Measurements from ENCODE around the gene SP9.

The SP9 gene

GRCh38 chr2:174334781-174335251 is at the start of gene SP9:
SP9 (plus strand) TSS chr2:174334954; CDS start chr2:174335093, 139 bp downstream.
- Histone ChIP-seq H3K9ac (ENCODE audit: insufficient read length) (peak within 1 kb of the TSS; percentile 34), H3K27ac (no peak within 1 kb of the TSS), H3K4me3 (peak within 1 kb of the TSS; percentile 82), H3K9me3 (ENCODE audit: low read depth, low read length) (no peaks in the 10 kb centered on the region), H3K36me3 (ENCODE audit: insufficient read depth, low read length) (no peaks in the 10 kb centered on the region)
- DNase-seq (ENCODE audit: low read depth, low spot score), result no peak
- no peak for TF ChIP-seq EZH2 (IDR thresholded peaks at IDR 0.05)
- TF ChIP-seq FOXP2 (optimal IDR thresholded peaks at IDR 0.05; ENCODE audit: control extremely low read depth, extremely low read length, insufficient read depth), result no peak
- peak; percentile 70; the same call in 1 of the 2 replicates for TF ChIP-seq POLR2AphosphoS5 (IDR thresholded peaks at IDR 0.05; ENCODE audit: borderline replicate concordance, low read depth, low read length)

- H3K27ac ChIP-seq, result no peak overlapping the region
- TF ChIP-seq POLR2AphosphoS5 (IDR thresholded peaks at IDR 0.05; ENCODE audit: borderline replicate concordance, low read depth, low read length) (no peak), EZH2 (IDR thresholded peaks at IDR 0.05) (no peak), FOXP2 (optimal IDR thresholded peaks at IDR 0.05; ENCODE audit: control extremely low read depth, extremely low read length, insufficient read depth) (no peak)
- no peak for DNase-seq (ENCODE audit: low read depth, low spot score)
- H3K9ac ChIP-seq (ENCODE audit: insufficient read length), result no peak overlapping the region
- H3K9me3 ChIP-seq (ENCODE audit: low read depth, low read length), result no peaks in the 10 kb centered on the region
- H3K4me3 ChIP-seq, result no peak overlapping the region
- no peaks in the 10 kb centered on the region for H3K36me3 ChIP-seq (ENCODE audit: insufficient read depth, low read length)
These were observed 48.6 kb upstream of the SP9 start for GRCh38 chr2:174286172-174286571.

- Histone ChIP-seq H3K9me3 (ENCODE audit: low read depth, low read length) (no peaks in the 10 kb centered on the region), H3K36me3 (ENCODE audit: insufficient read depth, low read length) (no peaks in the 10 kb centered on the region), H3K9ac (ENCODE audit: insufficient read length) (no peak overlapping the region), H3K4me3 (no peak overlapping the region), H3K27ac (no peak overlapping the region)
- no peak for DNase-seq (ENCODE audit: low read depth, low spot score)
- TF ChIP-seq FOXP2 (optimal IDR thresholded peaks at IDR 0.05; ENCODE audit: control extremely low read depth, extremely low read length, insufficient read depth) (no peak), POLR2AphosphoS5 (IDR thresholded peaks at IDR 0.05; ENCODE audit: borderline replicate concordance, low read depth, low read length) (no peak), EZH2 (IDR thresholded peaks at IDR 0.05) (no peak)
These were observed 41.8 kb upstream of the SP9 start for GRCh38 chr2:174292908-174293307.

- no peaks in the 10 kb centered on the region for H3K36me3 ChIP-seq (ENCODE audit: insufficient read depth, low read length)
- H3K4me3 ChIP-seq, result no peak overlapping the region
- no peak for DNase-seq (ENCODE audit: low read depth, low spot score)
- no peak overlapping the region for H3K9ac ChIP-seq (ENCODE audit: insufficient read length)
- no peak overlapping the region for H3K27ac ChIP-seq
- H3K9me3 ChIP-seq (ENCODE audit: low read depth, low read length), result no peaks in the 10 kb centered on the region
- TF ChIP-seq POLR2AphosphoS5 (IDR thresholded peaks at IDR 0.05; ENCODE audit: borderline replicate concordance, low read depth, low read length) (no peak), EZH2 (IDR thresholded peaks at IDR 0.05) (no peak), FOXP2 (optimal IDR thresholded peaks at IDR 0.05; ENCODE audit: control extremely low read depth, extremely low read length, insufficient read depth) (no peak)
These were observed 34.6 kb upstream of the SP9 start for GRCh38 chr2:174300114-174300513.

GRCh38 chr2:174312581-174313234 is 22.0 kb upstream of the SP9 start:
- Histone ChIP-seq H3K4me3 (no peak overlapping the region), H3K9me3 (ENCODE audit: low read depth, low read length) (no peaks in the 10 kb centered on the region), H3K27ac (no peak overlapping the region), H3K9ac (ENCODE audit: insufficient read length) (no peak overlapping the region), H3K36me3 (ENCODE audit: insufficient read depth, low read length) (no peaks in the 10 kb centered on the region)
- TF ChIP-seq FOXP2 (optimal IDR thresholded peaks at IDR 0.05; ENCODE audit: control extremely low read depth, extremely low read length, insufficient read depth) (no peak), POLR2AphosphoS5 (IDR thresholded peaks at IDR 0.05; ENCODE audit: borderline replicate concordance, low read depth, low read length) (no peak), EZH2 (IDR thresholded peaks at IDR 0.05) (no peak)
- DNase-seq (ENCODE audit: low read depth, low spot score), result no peak

- Histone ChIP-seq H3K9ac (ENCODE audit: insufficient read length) (no peak overlapping the region), H3K9me3 (ENCODE audit: low read depth, low read length) (no peaks in the 10 kb centered on the region), H3K4me3 (no peak overlapping the region), H3K27ac (0 out of 2 replicates have a peak overlapping the region, but pooled peaks have one; percentile 10), H3K36me3 (ENCODE audit: insufficient read depth, low read length) (no peaks in the 10 kb centered on the region)
- no peak for DNase-seq (ENCODE audit: low read depth, low spot score)
- no peak for TF ChIP-seq POLR2AphosphoS5 (IDR thresholded peaks at IDR 0.05; ENCODE audit: borderline replicate concordance, low read depth, low read length)
- no peak for TF ChIP-seq FOXP2 (optimal IDR thresholded peaks at IDR 0.05; ENCODE audit: control extremely low read depth, extremely low read length, insufficient read depth)
- TF ChIP-seq EZH2 (IDR thresholded peaks at IDR 0.05), result no peak
These were observed 12.6 kb upstream of the SP9 start for GRCh38 chr2:174322149-174322548.

GRCh38 chr2:174322746-174323145 is 12.0 kb upstream of the SP9 start:
- Histone ChIP-seq H3K9me3 (ENCODE audit: low read depth, low read length) (no peaks in the 10 kb centered on the region), H3K36me3 (ENCODE audit: insufficient read depth, low read length) (no peaks in the 10 kb centered on the region), H3K27ac (peak overlapping the region; percentile 10; the same call in 1 of the 2 replicates), H3K9ac (ENCODE audit: insufficient read length) (no peak overlapping the region), H3K4me3 (no peak overlapping the region)
- TF ChIP-seq FOXP2 (optimal IDR thresholded peaks at IDR 0.05; ENCODE audit: control extremely low read depth, extremely low read length, insufficient read depth) (no peak), EZH2 (IDR thresholded peaks at IDR 0.05) (no peak), POLR2AphosphoS5 (IDR thresholded peaks at IDR 0.05; ENCODE audit: borderline replicate concordance, low read depth, low read length) (no peak)
- DNase-seq (ENCODE audit: low read depth, low spot score), result no peak

- no peak overlapping the region for H3K4me3 ChIP-seq
- DNase-seq (ENCODE audit: low read depth, low spot score), result no peak
- TF ChIP-seq FOXP2 (optimal IDR thresholded peaks at IDR 0.05; ENCODE audit: control extremely low read depth, extremely low read length, insufficient read depth) (no peak), POLR2AphosphoS5 (IDR thresholded peaks at IDR 0.05; ENCODE audit: borderline replicate concordance, low read depth, low read length) (no peak), EZH2 (IDR thresholded peaks at IDR 0.05) (no peak)
- H3K9me3 ChIP-seq (ENCODE audit: low read depth, low read length), result no peaks in the 10 kb centered on the region
- H3K27ac ChIP-seq, result no peak overlapping the region
- H3K36me3 ChIP-seq (ENCODE audit: insufficient read depth, low read length), result no peaks in the 10 kb centered on the region
- no peak overlapping the region for H3K9ac ChIP-seq (ENCODE audit: insufficient read length)
These were observed 10.2 kb upstream of the SP9 start for GRCh38 chr2:174324530-174324929.

Data from SK-N-MC (cell line).